HuH-7 (cell line): Measurements from ENCODE around the gene ABCA9.
A peak's percentile ranks its signal among the peaks of the same experiment; 100 is the strongest.
"Not testable (repeated sequence)": the region's sequence is repeated elsewhere in the genome, so short reads cannot be mapped to it uniquely, and the experiment has no call there.

Experiments used
- DNase-seq: peaks from one replicate; pipeline ENCODE4 v3.0.0; 2011; ENCODE audit warnings: low spot score

Gene ABCA9, protein sequence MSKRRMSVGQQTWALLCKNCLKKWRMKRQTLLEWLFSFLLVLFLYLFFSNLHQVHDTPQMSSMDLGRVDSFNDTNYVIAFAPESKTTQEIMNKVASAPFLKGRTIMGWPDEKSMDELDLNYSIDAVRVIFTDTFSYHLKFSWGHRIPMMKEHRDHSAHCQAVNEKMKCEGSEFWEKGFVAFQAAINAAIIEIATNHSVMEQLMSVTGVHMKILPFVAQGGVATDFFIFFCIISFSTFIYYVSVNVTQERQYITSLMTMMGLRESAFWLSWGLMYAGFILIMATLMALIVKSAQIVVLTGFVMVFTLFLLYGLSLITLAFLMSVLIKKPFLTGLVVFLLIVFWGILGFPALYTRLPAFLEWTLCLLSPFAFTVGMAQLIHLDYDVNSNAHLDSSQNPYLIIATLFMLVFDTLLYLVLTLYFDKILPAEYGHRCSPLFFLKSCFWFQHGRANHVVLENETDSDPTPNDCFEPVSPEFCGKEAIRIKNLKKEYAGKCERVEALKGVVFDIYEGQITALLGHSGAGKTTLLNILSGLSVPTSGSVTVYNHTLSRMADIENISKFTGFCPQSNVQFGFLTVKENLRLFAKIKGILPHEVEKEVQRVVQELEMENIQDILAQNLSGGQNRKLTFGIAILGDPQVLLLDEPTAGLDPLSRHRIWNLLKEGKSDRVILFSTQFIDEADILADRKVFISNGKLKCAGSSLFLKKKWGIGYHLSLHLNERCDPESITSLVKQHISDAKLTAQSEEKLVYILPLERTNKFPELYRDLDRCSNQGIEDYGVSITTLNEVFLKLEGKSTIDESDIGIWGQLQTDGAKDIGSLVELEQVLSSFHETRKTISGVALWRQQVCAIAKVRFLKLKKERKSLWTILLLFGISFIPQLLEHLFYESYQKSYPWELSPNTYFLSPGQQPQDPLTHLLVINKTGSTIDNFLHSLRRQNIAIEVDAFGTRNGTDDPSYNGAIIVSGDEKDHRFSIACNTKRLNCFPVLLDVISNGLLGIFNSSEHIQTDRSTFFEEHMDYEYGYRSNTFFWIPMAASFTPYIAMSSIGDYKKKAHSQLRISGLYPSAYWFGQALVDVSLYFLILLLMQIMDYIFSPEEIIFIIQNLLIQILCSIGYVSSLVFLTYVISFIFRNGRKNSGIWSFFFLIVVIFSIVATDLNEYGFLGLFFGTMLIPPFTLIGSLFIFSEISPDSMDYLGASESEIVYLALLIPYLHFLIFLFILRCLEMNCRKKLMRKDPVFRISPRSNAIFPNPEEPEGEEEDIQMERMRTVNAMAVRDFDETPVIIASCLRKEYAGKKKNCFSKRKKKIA (N-terminal part only)

DNA sequence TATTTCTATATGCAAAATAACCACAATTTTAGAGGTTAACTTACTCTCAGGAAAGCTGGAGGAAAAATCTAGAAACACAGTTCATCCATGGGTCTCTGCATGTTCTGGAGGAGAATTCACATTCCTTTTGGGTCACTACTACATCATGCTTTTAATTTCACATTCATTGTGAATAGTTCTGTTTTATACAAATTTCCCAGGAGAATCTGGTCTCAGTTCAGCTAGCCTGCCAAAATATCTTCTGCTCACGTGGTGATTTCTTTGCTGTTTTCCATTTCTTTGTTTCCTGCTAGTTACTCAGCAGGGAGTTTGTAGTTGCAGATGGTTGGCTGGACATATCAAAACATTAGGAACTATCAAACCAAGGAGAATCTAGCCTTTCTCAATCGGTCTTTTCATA lies at the start of gene ABCA9:
Gene ABCA9, minus strand, starts transcription at position 106 of the 400 bp plus-strand sequence. CDS start 9,801 bp downstream, outside the sequence.
- DNase-seq = no peak

DNA sequence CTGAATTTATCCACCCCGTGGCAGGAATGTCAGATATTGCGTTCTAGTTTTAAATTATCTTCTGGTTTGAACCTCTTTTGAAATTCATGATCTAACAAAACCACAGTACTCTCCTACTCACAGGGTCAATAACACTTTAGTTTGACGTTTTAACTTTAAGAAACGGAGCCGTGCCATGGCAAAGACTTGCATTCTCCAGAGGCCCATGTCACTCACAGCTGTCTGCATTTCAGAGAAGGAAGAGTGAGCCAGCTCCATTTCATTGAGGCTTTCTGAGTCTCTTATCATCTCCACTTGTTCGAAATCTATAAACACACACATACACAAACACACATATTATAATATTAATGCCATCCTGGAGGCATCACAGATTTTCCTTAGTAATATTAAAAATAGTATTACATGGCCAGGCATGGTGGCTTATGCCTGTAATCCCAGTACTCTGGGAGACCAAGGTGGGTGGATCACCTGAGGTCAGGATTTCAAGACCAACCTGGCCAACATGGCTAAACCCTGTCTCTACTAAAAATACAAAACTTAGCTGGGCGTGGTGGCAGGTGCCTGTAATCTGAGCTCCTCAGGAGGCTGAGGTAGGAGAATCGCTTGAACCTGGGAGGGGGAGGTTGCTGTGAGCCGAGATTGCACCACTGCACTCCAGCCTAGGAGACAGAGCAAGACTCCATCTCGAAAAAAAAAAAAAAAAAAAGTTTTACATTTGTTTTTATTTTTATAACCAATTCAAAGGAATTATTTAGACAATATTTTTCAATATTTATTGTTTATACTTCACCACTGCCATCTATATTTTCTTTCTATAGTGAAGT lies 45.4 kb upstream of the ABCA9 start:
- DNase-seq = no peak

- DNase-seq = peak; percentile 23
Measured at GRCh38 chr17:69103557-69104233, 43.0 kb upstream of the ABCA9 start.

- DNase-seq = no peak
Measured at GRCh38 chr17:69098625-69099024, 37.9 kb upstream of the ABCA9 start.

DNA sequence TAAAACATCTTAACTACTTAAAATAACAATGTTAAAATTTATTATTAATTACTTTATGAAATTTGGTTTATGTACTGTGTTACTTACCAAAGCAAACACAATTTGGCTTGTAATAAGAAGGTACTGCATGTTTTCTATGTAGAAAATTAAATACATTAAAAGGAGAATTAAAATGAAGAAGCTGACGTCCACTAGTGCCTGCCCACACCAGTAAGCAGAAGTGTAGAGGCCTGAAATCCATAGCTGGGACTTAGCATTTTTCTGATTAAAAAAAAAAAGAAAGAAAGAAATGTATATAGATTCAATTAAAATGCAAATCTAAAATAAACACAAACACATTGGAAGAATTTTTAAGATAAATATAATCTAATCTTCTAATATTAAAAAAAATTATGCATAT lies 35.8 kb upstream of the ABCA9 start:
- DNase-seq = no peak

GRCh38 chr17:69093995-69094394 lies 33.3 kb upstream of the ABCA9 start:
- no peak for DNase-seq

DNA sequence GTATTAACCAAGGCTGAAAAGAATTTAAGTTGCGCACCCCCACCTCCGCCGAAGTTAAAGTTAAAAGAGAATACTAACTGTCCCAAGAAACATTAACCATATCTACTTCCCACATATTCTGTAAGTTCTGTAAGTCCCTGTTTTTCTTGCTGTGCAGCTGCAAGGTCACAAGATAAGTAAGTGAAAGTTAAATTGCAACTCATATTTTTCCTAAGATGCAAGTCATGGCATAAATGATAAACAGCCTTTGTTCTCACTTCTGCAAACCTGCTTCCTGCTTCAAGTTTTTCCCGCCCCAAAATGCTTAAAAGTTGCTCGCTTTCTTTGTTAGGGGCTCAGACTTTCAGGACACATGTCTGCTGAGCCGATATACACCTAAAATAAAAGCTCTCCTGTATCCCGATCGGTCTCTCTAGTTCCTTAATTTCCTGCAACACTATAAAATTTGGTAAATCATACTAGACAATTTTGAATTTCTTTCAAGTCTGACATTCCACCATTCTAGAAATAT lies 32.6 kb upstream of the ABCA9 start:
- DNase-seq = no peak

DNA sequence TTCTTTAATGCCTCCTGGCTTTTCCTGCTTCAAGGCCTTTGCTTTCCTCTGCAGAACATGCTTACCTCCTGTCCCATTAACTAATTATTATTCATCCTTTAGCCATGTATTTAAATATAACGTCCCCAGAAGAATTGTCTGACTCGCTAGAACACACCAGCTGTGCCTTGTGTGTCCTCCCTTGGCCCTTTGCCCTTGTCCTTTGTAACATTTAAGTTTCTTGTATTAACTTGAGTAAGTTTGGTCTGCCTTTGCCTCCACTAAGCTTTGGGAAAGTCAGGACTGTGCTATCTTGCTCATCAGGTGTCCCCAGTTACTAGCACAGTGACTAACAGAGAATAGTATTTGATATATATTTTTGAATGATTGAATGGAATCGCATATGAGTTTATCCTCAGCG lies 29.6 kb upstream of the ABCA9 start:
- no peak for DNase-seq

DNA sequence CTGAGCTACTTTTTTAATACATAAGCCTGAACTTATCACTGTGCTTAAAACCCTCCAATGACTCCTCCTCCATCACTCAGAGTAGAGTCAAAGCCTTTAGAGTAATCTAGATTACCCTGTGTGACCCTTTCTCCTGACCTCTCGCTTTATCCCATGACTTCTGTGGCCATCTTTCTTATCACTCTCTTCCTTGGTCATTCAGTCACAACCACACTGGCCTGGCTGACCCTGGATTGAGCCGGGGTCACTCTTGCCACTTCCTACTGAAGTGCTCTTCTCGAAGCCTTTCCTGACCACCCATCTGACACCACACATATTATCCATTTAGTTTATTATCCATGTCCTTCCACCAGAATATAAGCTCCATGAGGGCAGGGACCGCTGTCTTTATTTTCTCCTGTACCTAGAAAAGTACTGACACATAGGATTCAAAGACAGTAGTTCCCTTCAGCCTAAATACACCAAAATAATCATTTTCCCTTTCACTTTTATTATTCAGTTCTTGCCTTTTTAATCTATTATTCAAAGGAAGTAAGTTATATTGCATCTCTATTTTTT lies 28.0 kb upstream of the ABCA9 start:
- DNase-seq = no peak

GRCh38 chr17:69086641-69087040 lies 25.9 kb upstream of the ABCA9 start:
- no peak for DNase-seq

DNA sequence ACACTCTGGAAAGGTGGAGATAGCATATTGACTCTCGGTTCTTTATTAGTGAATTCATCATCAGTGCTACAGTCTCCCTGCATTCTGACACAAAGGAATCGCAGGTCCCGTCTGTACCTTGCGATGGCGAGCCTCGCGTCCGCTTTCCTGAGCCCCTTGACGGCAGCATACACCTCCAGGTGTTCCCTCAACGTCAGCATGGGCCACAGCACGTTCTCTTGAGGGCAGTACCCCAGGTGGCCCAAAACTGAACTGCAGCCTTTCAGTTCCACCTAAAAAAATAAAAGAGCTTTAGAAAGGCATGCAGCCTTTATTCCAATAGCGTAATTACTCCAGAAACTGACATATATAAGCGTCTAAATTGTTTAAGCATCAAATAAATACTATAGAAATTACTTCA lies 24.2 kb upstream of the ABCA9 start:
- DNase-seq = no peak

GRCh38 chr17:69082696-69083095 lies 22.0 kb upstream of the ABCA9 start:
- DNase-seq = no peak

- no peak for DNase-seq
Measured at GRCh38 chr17:69078864-69079263, 18.1 kb upstream of the ABCA9 start.

GRCh38 chr17:69075823-69076222 lies 15.1 kb upstream of the ABCA9 start:
- DNase-seq = no peak

DNA sequence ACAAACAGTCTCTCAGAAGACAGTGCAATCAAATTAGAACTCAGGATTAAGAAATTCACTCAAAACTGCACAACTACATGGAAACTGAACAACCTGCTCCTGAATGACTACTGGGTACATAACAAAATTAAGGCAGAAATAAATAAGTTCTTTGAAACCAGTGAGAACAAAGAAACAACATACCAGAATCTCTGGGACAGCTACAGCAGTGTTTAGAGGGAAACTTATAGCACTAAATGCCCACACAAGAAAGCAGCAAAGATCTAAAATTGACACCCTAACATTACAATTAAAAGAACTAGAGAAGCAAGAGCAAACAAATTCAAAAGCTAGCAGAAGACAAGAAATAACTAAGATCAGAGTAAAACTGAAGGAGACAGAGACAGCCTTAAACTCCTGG lies 12.7 kb upstream of the ABCA9 start:
- DNase-seq = not testable (repeated sequence)

- not testable (repeated sequence) for DNase-seq
Measured at GRCh38 chr17:69072803-69073256, 12.1 kb upstream of the ABCA9 start.

- not testable (repeated sequence) for DNase-seq
Measured at GRCh38 chr17:69071233-69071586, 10.5 kb upstream of the ABCA9 start.

DNA sequence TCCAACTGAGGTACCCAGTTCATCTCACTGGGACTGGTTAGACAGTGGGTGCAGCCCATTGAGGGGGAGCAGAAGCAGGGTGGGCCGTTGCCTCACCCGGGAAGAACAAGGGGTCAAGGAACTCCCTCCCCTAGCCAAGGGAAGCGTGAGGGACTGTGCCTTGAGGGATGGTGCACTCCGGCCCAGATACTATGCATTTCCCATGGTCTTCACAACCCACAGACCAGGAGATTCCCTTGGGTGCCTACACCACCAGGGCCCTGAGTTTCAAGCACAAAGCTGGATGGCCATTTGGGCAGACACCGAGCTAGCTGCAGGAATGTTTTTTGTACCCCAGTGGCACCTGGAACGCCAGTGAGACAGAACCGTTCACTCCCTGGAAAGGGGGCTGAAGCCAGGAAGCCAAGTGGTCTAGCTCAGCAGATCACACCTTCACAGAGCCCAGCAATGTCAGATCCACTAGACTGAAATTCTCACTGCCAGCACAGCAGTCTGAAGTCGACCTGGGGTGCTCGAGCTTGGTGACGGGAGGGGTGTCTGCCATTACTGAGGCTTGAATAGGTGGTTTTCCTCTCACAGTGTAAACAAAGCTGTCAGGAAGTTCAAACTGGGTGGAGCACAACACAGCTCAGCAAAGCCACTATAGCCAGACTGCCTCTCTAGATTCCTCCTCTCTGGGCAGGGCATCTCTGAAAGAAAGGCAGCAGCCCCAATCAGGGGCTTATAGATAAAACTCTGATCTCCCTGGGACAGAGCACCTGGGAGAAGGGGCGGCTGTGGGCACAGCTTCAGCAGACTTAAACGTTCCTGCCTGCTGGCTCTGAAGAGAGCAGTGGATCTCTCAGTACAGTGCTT lies 9.9 kb upstream of the ABCA9 start:
- DNase-seq = not testable (repeated sequence)

- no peak for DNase-seq
Measured at GRCh38 chr17:69069226-69069750, 8.6 kb upstream of the ABCA9 start.
